Left lung (tissue), 10 donors: ENCODE results near the gene PRRG3. TPM values are rescaled to one million over a fixed set of nuclear protein-coding genes. Genes with fewer than 3 reads are reported as not detected.

Experiments
- ATAC-seq: fragments of 200-7000 bp; cut with Tn5 transposase; one replicate; pipeline ENCODE4 v1.9.1; 2020; ENCODE audit warnings: moderate library complexity
- DNase-seq, 4 donors: peaks; one replicate each; pipeline ENCODE4 v3.0.0-alpha.2; 2013 to 2020
- H3K27ac ChIP-seq, 2 donors: fragments of 200-600 bp; sonication (generic) in 1 of 2; one replicate each; pipeline versions ENCODE4 v1.5.0 to v1.8.0; 2020 to 2021
- H3K27me3 ChIP-seq, 2 donors: fragments of 200-600 bp; sonication (generic) in 1 of 2; one replicate each; pipeline versions ENCODE4 v1.5.0 to v1.8.0; 2020 to 2021
- H3K36me3 ChIP-seq, 2 donors: fragments of 200-600 bp; sonication (generic) in 1 of 2; one replicate each; pipeline versions ENCODE4 v1.5.0 to v1.8.0; 2020 to 2021
- H3K4me1 ChIP-seq, 2 donors: fragments of 200-600 bp; one replicate each; pipeline ENCODE4 v1.8.0; 2021
- H3K4me3 ChIP-seq, 2 donors: fragments of 200-600 bp; sonication (generic) in 1 of 2; one replicate each; pipeline versions ENCODE4 v1.5.0 to v1.8.0; 2020 to 2021; ENCODE audit warnings: mild to moderate bottlenecking in 1 of 2
- H3K9me3 ChIP-seq, 2 donors: fragments of 200-600 bp; sonication (generic) in 1 of 2; one replicate each; pipeline versions ENCODE4 v1.5.0 to v1.8.0; 2020 to 2021
- intact Hi-C, 2 donors: fragments of 100-400 bp; cut with DNase I; formaldehyde crosslinking; loops; one replicate each; pipeline versions ENCODE4 v1.11.2 to v1.14.2; 2022
- polyA plus RNA-seq, 6 donors: library from polyadenylated mRNA; unstranded; fragments of 120-200 nt; gene quantifications; one replicate each; pipeline ENCODE4 v1.2.1, GENCODE V29; 2013; ENCODE audit not compliant: insufficient read length in 6 of 6
- total RNA-seq, 2 donors: library from RNA; stranded (reverse); fragmentation: NEBNext Ultra II Directional; extraction: Animal tissue kit (Norgen Biotek cat#: 25700); gene quantifications; one replicate each; pipeline ENCODE4 v1.2.1, GENCODE V29; 2021
- TF ChIP-seq, protein P1 (sequence below), 2 donors: fragments of 200-600 bp; sonication (generic) in 1 of 2; IDR thresholded peaks; one replicate each; pipeline versions ENCODE4 v1.5.0 to v1.8.0; 2021; ENCODE audit warnings: antibody characterized with exemption in 2 of 2
- donor health status: DM: no; HTN: yes; CAD: no.
- donor health status: DM: no; HTN: no; CAD: no.

PRRG3 gene
- total and polyA plus RNA-seq, 8 donors, result 1.9 to 17.5 (median 11.2) TPM

DNA sequence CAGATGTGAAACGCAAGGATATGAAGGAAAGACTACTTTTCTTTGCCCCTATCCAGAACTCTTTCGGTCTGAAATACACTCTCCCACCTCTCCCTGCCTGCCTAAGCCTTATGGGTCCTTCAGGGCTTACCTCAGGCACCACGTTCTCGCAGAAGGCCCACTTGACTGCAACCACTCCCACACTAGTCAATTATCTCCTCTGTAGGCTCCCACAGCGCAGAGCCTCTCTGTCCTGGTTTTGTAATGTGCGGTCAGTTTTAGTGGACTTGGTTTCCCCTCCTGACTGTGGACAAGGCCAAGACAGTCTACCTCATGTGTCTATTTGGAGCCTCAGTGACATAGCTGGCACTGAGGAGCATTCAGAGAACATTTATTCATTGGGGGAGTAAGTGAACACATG lies 50.4 kb downstream of the PRRG3 start:
- DNase-seq, result no peak
- no peak overlapping the region for H3K27ac ChIP-seq
- no peaks in the 10 kb centered on the region for H3K27me3 ChIP-seq
- TF ChIP-seq, protein P1, sequence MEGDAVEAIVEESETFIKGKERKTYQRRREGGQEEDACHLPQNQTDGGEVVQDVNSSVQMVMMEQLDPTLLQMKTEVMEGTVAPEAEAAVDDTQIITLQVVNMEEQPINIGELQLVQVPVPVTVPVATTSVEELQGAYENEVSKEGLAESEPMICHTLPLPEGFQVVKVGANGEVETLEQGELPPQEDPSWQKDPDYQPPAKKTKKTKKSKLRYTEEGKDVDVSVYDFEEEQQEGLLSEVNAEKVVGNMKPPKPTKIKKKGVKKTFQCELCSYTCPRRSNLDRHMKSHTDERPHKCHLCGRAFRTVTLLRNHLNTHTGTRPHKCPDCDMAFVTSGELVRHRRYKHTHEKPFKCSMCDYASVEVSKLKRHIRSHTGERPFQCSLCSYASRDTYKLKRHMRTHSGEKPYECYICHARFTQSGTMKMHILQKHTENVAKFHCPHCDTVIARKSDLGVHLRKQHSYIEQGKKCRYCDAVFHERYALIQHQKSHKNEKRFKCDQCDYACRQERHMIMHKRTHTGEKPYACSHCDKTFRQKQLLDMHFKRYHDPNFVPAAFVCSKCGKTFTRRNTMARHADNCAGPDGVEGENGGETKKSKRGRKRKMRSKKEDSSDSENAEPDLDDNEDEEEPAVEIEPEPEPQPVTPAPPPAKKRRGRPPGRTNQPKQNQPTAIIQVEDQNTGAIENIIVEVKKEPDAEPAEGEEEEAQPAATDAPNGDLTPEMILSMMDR (IDR thresholded peaks at IDR 0.05), result no peak
- no peaks in the 10 kb centered on the region for H3K4me1 ChIP-seq
- no peak for ATAC-seq
- intact Hi-C loops, result no loop called here
- H3K36me3 ChIP-seq, result no peaks in the 10 kb centered on the region
- H3K9me3 ChIP-seq, result no peaks in the 10 kb centered on the region
- no peak overlapping the region for H3K4me3 ChIP-seq

DNA sequence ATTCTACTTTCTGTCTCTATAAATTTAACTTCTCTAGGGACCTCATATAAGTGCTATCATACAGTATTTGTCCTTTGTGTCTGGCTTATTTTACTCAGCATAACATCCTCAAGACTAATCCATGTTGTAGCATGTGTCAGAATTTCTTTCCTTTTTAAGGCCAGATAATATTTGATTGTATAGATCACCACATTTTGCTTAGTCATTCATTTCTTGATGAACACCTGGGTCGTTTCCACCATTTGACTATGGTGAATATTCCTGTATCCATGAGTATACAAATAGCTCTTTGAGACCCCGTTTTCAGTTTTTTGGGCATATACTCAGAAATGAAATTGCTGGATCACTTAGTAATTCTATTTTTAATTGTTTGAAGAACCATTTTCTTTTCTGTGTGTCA lies 51.2 kb downstream of the PRRG3 start:
- no peaks in the 10 kb centered on the region for H3K27me3 ChIP-seq
- ATAC-seq (no peak), DNase-seq (no peak)
- intact Hi-C loops, result no loop called here
- H3K4me1 ChIP-seq, result no peaks in the 10 kb centered on the region
- H3K27ac ChIP-seq, result no peak overlapping the region
- TF ChIP-seq, protein P1 (IDR thresholded peaks at IDR 0.05), result no peak
- H3K9me3 ChIP-seq, result no peaks in the 10 kb centered on the region
- H3K4me3 ChIP-seq, result no peak overlapping the region
- H3K36me3 ChIP-seq, result no peaks in the 10 kb centered on the region

DNA sequence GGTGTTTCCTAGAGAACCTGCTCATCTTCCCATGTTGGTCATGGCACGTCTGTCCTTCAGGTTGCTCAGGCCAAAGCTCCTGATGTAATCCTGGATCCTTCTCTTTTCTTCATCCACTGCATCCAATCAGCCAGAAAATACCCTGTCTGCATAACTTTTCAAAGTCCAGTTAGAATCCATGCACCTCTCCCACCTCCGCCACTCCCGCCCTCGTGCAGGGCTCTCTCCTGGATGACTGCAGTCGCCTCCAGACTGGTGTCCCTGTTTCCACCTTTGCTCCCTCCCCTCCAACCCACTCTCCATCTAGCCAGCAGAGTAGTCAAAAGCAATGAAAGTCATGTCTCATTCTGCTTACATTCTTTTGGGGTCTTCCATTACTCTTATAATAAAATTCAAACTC lies 55.3 kb downstream of the PRRG3 start:
- Histone ChIP-seq H3K27me3 (no peaks in the 10 kb centered on the region), H3K27ac (no peak overlapping the region), H3K9me3 (no peaks in the 10 kb centered on the region), H3K36me3 (no peaks in the 10 kb centered on the region), H3K4me3 (no peak overlapping the region), H3K4me1 (no peaks in the 10 kb centered on the region)
- ATAC-seq (no peak), DNase-seq (no peak)
- TF ChIP-seq, protein P1 (IDR thresholded peaks at IDR 0.05), result no peak
- intact Hi-C loops, result loop anchor here in 1 of 2 donors (5.0 kb wide), 1 partner anchor 887 kb away; the partner anchor contains the start of gene GABRQ

DNA sequence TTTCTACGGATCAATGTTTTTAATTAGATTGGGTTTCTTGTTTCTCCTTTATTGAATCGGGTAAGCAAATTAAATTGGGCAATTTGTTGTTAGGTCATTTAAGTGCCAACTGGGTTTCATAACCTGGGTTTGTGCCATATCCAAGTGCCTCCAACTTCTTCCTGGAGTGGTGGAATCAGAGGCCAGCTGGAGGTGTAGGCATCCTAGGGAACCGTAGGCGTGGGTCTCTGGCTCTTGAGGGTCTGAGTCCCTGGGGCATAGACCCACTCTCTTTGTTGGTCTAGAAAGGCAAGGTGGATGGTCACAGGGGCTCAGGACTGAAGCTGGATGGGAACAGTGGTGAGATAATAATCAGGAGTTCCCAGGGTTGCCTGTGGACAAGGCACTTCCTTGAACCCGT lies 57.6 kb downstream of the PRRG3 start:
- Histone ChIP-seq H3K4me1 (no peaks in the 10 kb centered on the region), H3K27me3 (no peaks in the 10 kb centered on the region), H3K27ac (no peak overlapping the region), H3K36me3 (no peaks in the 10 kb centered on the region), H3K9me3 (no peaks in the 10 kb centered on the region), H3K4me3 (no peak overlapping the region)
- TF ChIP-seq, protein P1 (IDR thresholded peaks at IDR 0.05), result no peak
- intact Hi-C loops, result loop anchor here in 1 of 2 donors (5.0 kb wide), 1 partner anchor 884 kb away; the partner anchor contains the start of gene GABRQ
- DNase-seq (no peak), ATAC-seq (no peak)

DNA sequence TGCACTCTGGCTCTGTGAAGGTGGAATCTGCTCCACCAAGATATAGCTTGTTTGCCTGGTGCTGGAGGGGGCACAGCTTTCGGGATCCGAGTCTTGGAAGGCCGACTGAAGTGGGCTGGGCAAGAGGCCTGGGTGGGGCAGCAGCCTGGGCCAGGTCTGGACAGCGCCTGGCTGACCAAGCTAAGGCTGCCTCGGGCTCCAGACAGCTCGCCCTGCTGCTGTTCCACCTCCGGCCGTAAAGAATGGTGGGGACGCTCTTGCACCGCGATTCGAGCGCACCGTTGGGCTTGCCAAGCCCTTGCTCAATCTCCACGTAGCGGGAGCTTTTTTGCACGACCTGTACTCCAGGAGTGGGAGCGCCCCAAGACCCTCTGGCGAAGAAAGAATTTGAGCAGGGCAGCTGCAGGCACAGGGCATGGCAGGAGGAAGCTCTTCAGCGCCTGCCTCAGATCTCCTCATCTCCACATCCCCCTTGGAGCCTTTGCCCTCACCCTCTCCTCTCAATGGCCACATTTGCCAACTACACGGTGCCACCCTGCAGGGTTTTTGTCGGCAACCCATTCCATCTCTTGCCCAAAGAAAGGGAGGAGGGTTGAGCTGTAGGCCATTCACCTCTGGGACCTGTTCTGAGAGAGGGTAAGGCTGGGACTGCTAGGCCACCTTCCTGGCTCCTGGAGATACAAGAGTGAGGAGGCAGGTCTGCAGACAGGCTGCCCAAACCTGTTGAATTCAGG lies 58.2 kb downstream of the PRRG3 start:
- no peaks in the 10 kb centered on the region for H3K36me3 ChIP-seq
- ATAC-seq (peak; percentile 97), DNase-seq (peak; percentile 34 to 65 (median 53))
- no peaks in the 10 kb centered on the region for H3K4me1 ChIP-seq
- H3K27ac ChIP-seq, result no peak overlapping the region
- TF ChIP-seq, protein P1 (IDR thresholded peaks at IDR 0.05), result peak; percentile 57 to 68
- no peak overlapping the region for H3K4me3 ChIP-seq
- intact Hi-C loops, result loop anchor here in 1 of 2 donors (5.0 kb wide), 1 partner anchor 884 kb away; the partner anchor contains the start of gene GABRQ
- no peaks in the 10 kb centered on the region for H3K9me3 ChIP-seq
- no peaks in the 10 kb centered on the region for H3K27me3 ChIP-seq
